WTC11 (cell line): ENCODE data around the gene ARSH.

ENCODE experiments used
- CBFB ChIP-seq: sonication (generic); formaldehyde crosslinking; IDR thresholded peaks from 2 replicates; pipeline ENCODE4 v1.8.1; 2022; ENCODE audit warnings: mild to moderate bottlenecking, low read depth, missing genetic modification reagents
- KAT7 ChIP-seq: sonication (generic); formaldehyde crosslinking; IDR thresholded peaks from 2 replicates; pipeline ENCODE4 v1.8.1; 2023; ENCODE audit warnings: missing genetic modification reagents, mild to moderate bottlenecking, borderline replicate concordance
- MXD4 ChIP-seq: fragments of 250-450 bp; sonication (Bioruptor Pico); IDR thresholded peaks from 2 replicates; pipeline ENCODE4 v1.8.0; 2021; ENCODE audit warnings: mild to moderate bottlenecking, moderate library complexity, borderline replicate concordance
- SP1 ChIP-seq: sonication (generic); formaldehyde crosslinking; conservative IDR thresholded peaks from 2 replicates; pipeline ENCODE4 v1.8.1; 2022; ENCODE audit warnings: missing genetic modification reagents
- TP53 ChIP-seq: sonication (generic); formaldehyde crosslinking; IDR thresholded peaks from 2 replicates; pipeline ENCODE4 v1.8.1; 2023; ENCODE audit warnings: mild to moderate bottlenecking, missing genetic modification reagents
- ZNF121 ChIP-seq: sonication (generic); formaldehyde crosslinking; IDR thresholded peaks from 2 replicates; pipeline ENCODE4 v1.8.0; 2023; ENCODE audit warnings: missing genetic modification reagents
- ZNF219 ChIP-seq: sonication (generic); formaldehyde crosslinking; IDR thresholded peaks from 2 replicates; pipeline ENCODE4 v1.8.0; 2023; ENCODE audit warnings: missing genetic modification reagents, mild to moderate bottlenecking, borderline replicate concordance
- ZNF232 ChIP-seq: sonication (generic); formaldehyde crosslinking; IDR thresholded peaks from 2 replicates; pipeline ENCODE4 v1.8.0; 2022; ENCODE audit warnings: mild to moderate bottlenecking, missing genetic modification reagents
- TF ChIP-seq, protein P1 (sequence below): fragments of 200-600 bp; IDR thresholded peaks from 2 replicates; pipeline ENCODE4 v1.8.0; 2022; ENCODE audit warnings: antibody characterized with exemption
- TF ChIP-seq, protein P2 (sequence below): fragments of 250-450 bp; sonication (Bioruptor Pico); IDR thresholded peaks from 2 replicates; pipeline ENCODE4 v1.8.0; 2021; ENCODE audit warnings: mild to moderate bottlenecking

DNA sequence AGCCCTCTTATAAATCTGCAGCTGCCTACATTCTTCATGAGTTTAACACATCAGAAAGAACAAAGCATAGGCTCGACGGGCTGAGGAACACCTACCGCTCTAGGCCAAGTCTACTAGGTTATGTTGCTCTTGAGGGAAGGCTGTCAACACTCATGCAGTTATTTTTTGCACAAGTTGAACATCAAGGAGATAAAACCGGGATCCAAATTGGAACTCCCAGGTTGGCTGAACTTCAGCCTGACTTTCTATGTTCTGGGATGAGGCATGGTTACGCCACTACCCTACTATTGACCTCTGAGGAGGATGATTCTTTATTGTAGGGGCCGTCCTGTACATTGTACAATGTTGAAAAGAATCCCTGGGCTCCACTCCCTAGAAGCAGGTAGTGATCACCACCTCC, 37.3 kb upstream of the ARSH start:
- TF ChIP-seq, protein P1, sequence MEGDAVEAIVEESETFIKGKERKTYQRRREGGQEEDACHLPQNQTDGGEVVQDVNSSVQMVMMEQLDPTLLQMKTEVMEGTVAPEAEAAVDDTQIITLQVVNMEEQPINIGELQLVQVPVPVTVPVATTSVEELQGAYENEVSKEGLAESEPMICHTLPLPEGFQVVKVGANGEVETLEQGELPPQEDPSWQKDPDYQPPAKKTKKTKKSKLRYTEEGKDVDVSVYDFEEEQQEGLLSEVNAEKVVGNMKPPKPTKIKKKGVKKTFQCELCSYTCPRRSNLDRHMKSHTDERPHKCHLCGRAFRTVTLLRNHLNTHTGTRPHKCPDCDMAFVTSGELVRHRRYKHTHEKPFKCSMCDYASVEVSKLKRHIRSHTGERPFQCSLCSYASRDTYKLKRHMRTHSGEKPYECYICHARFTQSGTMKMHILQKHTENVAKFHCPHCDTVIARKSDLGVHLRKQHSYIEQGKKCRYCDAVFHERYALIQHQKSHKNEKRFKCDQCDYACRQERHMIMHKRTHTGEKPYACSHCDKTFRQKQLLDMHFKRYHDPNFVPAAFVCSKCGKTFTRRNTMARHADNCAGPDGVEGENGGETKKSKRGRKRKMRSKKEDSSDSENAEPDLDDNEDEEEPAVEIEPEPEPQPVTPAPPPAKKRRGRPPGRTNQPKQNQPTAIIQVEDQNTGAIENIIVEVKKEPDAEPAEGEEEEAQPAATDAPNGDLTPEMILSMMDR: no peak
- TF ChIP-seq MXD4 (no peak), CBFB (CRISPR knock-in tag) (no peak), TP53 (CRISPR knock-in tag) (no peak), ZNF121 (no peak), SP1 (no peak), KAT7 (no peak), ZNF232 (CRISPR knock-in tag) (no peak), ZNF219 (CRISPR knock-in tag) (no peak)
- TF ChIP-seq, protein P2, sequence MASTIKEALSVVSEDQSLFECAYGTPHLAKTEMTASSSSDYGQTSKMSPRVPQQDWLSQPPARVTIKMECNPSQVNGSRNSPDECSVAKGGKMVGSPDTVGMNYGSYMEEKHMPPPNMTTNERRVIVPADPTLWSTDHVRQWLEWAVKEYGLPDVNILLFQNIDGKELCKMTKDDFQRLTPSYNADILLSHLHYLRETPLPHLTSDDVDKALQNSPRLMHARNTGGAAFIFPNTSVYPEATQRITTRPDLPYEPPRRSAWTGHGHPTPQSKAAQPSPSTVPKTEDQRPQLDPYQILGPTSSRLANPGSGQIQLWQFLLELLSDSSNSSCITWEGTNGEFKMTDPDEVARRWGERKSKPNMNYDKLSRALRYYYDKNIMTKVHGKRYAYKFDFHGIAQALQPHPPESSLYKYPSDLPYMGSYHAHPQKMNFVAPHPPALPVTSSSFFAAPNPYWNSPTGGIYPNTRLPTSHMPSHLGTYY (CRISPR knock-in tag): no peak
